Left ventricle myocardium inferior (tissue), 1 donor: ENCODE measurements around the gene STX2. TPM values are rescaled to one million over a fixed set of nuclear protein-coding genes. Genes with fewer than 3 reads are reported as not detected.

Experiments
- DNase-seq: peaks from one replicate; pipeline ENCODE4 v3.0.0-alpha.2; 2020
- H3K27ac ChIP-seq: fragments of 200-600 bp; replicated peaks from 2 replicates; pipeline ENCODE4 v1.8.0; 2021
- H3K27me3 ChIP-seq: fragments of 200-600 bp; 2 replicates; pipeline ENCODE4 v1.8.0; 2021; ENCODE audit warnings: low read depth
- H3K36me3 ChIP-seq: fragments of 200-600 bp; 2 replicates; pipeline ENCODE4 v1.8.0; 2021
- H3K4me1 ChIP-seq: fragments of 200-600 bp; 2 replicates; pipeline ENCODE4 v1.8.0; 2021
- H3K4me3 ChIP-seq: fragments of 200-600 bp; 2 replicates; pipeline ENCODE4 v1.8.0; 2021; ENCODE audit warnings: mild to moderate bottlenecking, moderate library complexity
- H3K9me3 ChIP-seq: fragments of 200-600 bp; replicated peaks from 2 replicates; pipeline ENCODE4 v1.8.0; 2021
- CTCF ChIP-seq: fragments of 200-600 bp; IDR thresholded peaks from 2 replicates; pipeline ENCODE4 v1.8.0; 2021; ENCODE audit warnings: antibody characterized with exemption, mild to moderate bottlenecking, borderline replicate concordance
- intact Hi-C: fragments of 100-400 bp; cut with micrococcal nuclease; formaldehyde crosslinking; loops from one replicate; pipeline ENCODE4 v1.11.0; 2022
- total RNA-seq: library from RNA; stranded (reverse); fragmentation: NEBNext Ultra II Directional; extraction: Animal tissue kit (Norgen Biotek cat#: 25700); gene quantifications from one replicate; pipeline ENCODE4 v1.2.1, GENCODE V29; 2021
- donor health status: DM: no; HTN: yes; CAD: no; lungs with severe emphysema.

The STX2 gene
- total RNA-seq, 1 donor from 2014 or later = 11.1 TPM

GRCh38 chr12:130813949-130814348 is 25.1 kb downstream of the STX2 start:
- no peak overlapping the region for H3K27ac ChIP-seq
- peaks cover 51% of the 10 kb centered on the region for H3K36me3 ChIP-seq
- no peaks in the 10 kb centered on the region for H3K9me3 ChIP-seq
- no peaks in the 10 kb centered on the region for H3K27me3 ChIP-seq
- no peak for DNase-seq
- H3K4me3 ChIP-seq = no peak overlapping the region
- TF ChIP-seq CTCF = no peak
- peaks cover 7% of the 10 kb centered on the region for H3K4me1 ChIP-seq
- intact Hi-C loops = no loop called here

GRCh38 chr12:130813436-130813835 is 25.6 kb downstream of the STX2 start:
- intact Hi-C loops = no loop called here
- H3K9me3 ChIP-seq = no peaks in the 10 kb centered on the region
- no peak for TF ChIP-seq CTCF
- no peak overlapping the region for H3K4me3 ChIP-seq
- DNase-seq = no peak
- H3K27me3 ChIP-seq = no peaks in the 10 kb centered on the region
- H3K36me3 ChIP-seq = peaks cover 56% of the 10 kb centered on the region
- H3K4me1 ChIP-seq = peaks cover 3% of the 10 kb centered on the region
- no peak overlapping the region for H3K27ac ChIP-seq

- H3K4me3 ChIP-seq = no peak overlapping the region
- no peak for DNase-seq
- no peak for TF ChIP-seq CTCF
- no peaks in the 10 kb centered on the region for H3K9me3 ChIP-seq
- H3K4me1 ChIP-seq = no peaks in the 10 kb centered on the region
- no peak overlapping the region for H3K27ac ChIP-seq
- peaks cover 83% of the 10 kb centered on the region for H3K36me3 ChIP-seq
- intact Hi-C loops = no loop called here
- H3K27me3 ChIP-seq = no peaks in the 10 kb centered on the region
These were observed 29.3 kb downstream of the STX2 start for GRCh38 chr12:130809791-130810190.

GRCh38 chr12:130807309-130807708 is 31.7 kb downstream of the STX2 start:
- H3K27me3 ChIP-seq = no peaks in the 10 kb centered on the region
- no peaks in the 10 kb centered on the region for H3K9me3 ChIP-seq
- TF ChIP-seq CTCF = no peak
- intact Hi-C loops = no loop called here
- no peak overlapping the region for H3K4me3 ChIP-seq
- no peaks in the 10 kb centered on the region for H3K4me1 ChIP-seq
- H3K27ac ChIP-seq = no peak overlapping the region
- DNase-seq = no peak
- H3K36me3 ChIP-seq = peaks cover 92% of the 10 kb centered on the region

GRCh38 chr12:130806574-130806973 is 32.5 kb downstream of the STX2 start:
- Histone ChIP-seq H3K9me3 (no peaks in the 10 kb centered on the region), H3K36me3 (peaks cover 90% of the 10 kb centered on the region), H3K27me3 (no peaks in the 10 kb centered on the region), H3K4me1 (no peaks in the 10 kb centered on the region), H3K27ac (no peak overlapping the region), H3K4me3 (no peak overlapping the region)
- intact Hi-C loops = no loop called here
- no peak for TF ChIP-seq CTCF
- DNase-seq = no peak

GRCh38 chr12:130805635-130806034 is 33.4 kb downstream of the STX2 start:
- H3K9me3 ChIP-seq = no peaks in the 10 kb centered on the region
- peaks cover 95% of the 10 kb centered on the region for H3K36me3 ChIP-seq
- H3K4me3 ChIP-seq = no peak overlapping the region
- no peak for DNase-seq
- no peaks in the 10 kb centered on the region for H3K27me3 ChIP-seq
- TF ChIP-seq CTCF = no peak
- H3K4me1 ChIP-seq = no peaks in the 10 kb centered on the region
- H3K27ac ChIP-seq = no peak overlapping the region
- intact Hi-C loops = no loop called here
